A549 (cell line): Measurements from ENCODE around the gene KCTD19. TPM values are rescaled to one million over a fixed set of nuclear protein-coding genes. Genes with fewer than 3 reads are reported as not detected.

Experiments
- ATAC-seq, 2 experiments: fragments of 200-7000 bp in 1 of 2; fragments of >200 bp in 1 of 2; cut with Nextera tagmentation in 1 of 2; cut with Tn5 transposase in 1 of 2; 3 replicates each; pipeline versions ENCODE4 v1.8.0 to v1.9.1; 2018 to 2020; ENCODE audit warnings: mild to moderate bottlenecking in 1 of 2, moderate library complexity in 1 of 2
- CTCF ChIA-PET: fragments of 300-600 bp; sonication (Branson Sonifier 250); formaldehyde crosslinking; extraction: SDS; loops from one replicate; lab custom pipeline; 2021; ENCODE audit warnings: antibody characterized with exemption, inconsistent platforms; lab: Yijun Ruan, JAX
- POLR2A ChIA-PET: fragments of 350-600 bp; formaldehyde crosslinking; extraction: SDS; loops from one replicate; lab custom pipeline; 2021; ENCODE audit warnings: antibody characterized with exemption, inconsistent platforms; lab: Yijun Ruan, JAX
- DNase-seq, 2 experiments: peaks; one replicate each; pipeline versions ENCODE4 v3.0.0 to v3.0.0-alpha.2; 2011 to 2016; ENCODE audit warnings: low read depth in 1 of 2, low spot score in 1 of 2
- FAIRE-seq: peaks from 2 replicates; lab custom pipeline; 2011; peaks lifted over from hg19 to GRCh38; lab: Jason Lieb, UNC
- H3K27ac ChIP-seq, 2 experiments: fragments of >200 bp; sonication (Bioruptor Twin); formaldehyde crosslinking; 3 replicates each; pipeline ENCODE4 v1.5.1; 2016 to 2017
- H3K4me1 ChIP-seq: fragments of >200 bp; sonication (Bioruptor Twin); formaldehyde crosslinking; 3 replicates; pipeline ENCODE4 v1.6.1; 2016
- H3K4me2 ChIP-seq: fragments of >200 bp; sonication (Bioruptor Twin); formaldehyde crosslinking; 3 replicates; pipeline ENCODE4 v1.6.1; 2016
- H3K4me3 ChIP-seq: fragments of >200 bp; sonication (Bioruptor Twin); formaldehyde crosslinking; 3 replicates; pipeline ENCODE4 v1.5.1; 2016
- H3K9me3 ChIP-seq: fragments of >200 bp; sonication (Bioruptor Twin); formaldehyde crosslinking; 3 replicates; pipeline ENCODE4 v1.6.1; 2016
- CBX2 ChIP-seq: fragments of 200-600 bp; sonication (generic); IDR thresholded peaks from 2 replicates; pipeline ENCODE4 v1.6.1; 2016; ENCODE audit warnings: low read depth, mild to moderate bottlenecking, borderline replicate concordance
- CBX8 ChIP-seq: fragments of 200-600 bp; sonication (generic); IDR thresholded peaks from 2 replicates; pipeline ENCODE4 v1.6.1; 2016
- CHD2 ChIP-seq: fragments of 150-350 bp; IDR thresholded peaks from 2 replicates; pipeline ENCODE4 v1.6.1; 2014; ENCODE audit warnings: low read length; ENCODE audit not compliant: partially characterized antibody
- CHD4 ChIP-seq: fragments of 200-600 bp; sonication (generic); IDR thresholded peaks from 2 replicates; pipeline ENCODE4 v1.6.1; 2016; ENCODE audit warnings: antibody characterized with exemption, mild to moderate bottlenecking, borderline replicate concordance
- EHF ChIP-seq: fragments of 250-450 bp; sonication (Bioruptor Pico); IDR thresholded peaks from 2 replicates; pipeline ENCODE4 v1.5.0; 2020; ENCODE audit warnings: mild to moderate bottlenecking
- EHMT2 ChIP-seq: fragments of 200-600 bp; sonication (generic); IDR thresholded peaks from 2 replicates; pipeline ENCODE4 v1.6.1; 2016; ENCODE audit warnings: antibody characterized with exemption, low read depth, mild to moderate bottlenecking, moderate library complexity
- FOSL2 ChIP-seq, 2 experiments: fragments of 450-650 bp in 1 of 2; fragments of >200 bp in 1 of 2; sonication (Bioruptor Twin) in 1 of 2; formaldehyde crosslinking; IDR thresholded peaks; 2 replicates each; pipeline versions ENCODE4 v1.5.0 to v1.6.1; 2016 to 2020; ENCODE audit warnings: mild to moderate bottlenecking in 1 of 2, moderate library complexity in 1 of 2
- FOXS1 ChIP-seq: fragments of 250-450 bp; sonication (Bioruptor Pico); IDR thresholded peaks from 2 replicates; pipeline ENCODE4 v1.5.0; 2020; ENCODE audit warnings: mild to moderate bottlenecking, moderate library complexity
- GATA3 ChIP-seq: IDR thresholded peaks from 2 replicates; pipeline ENCODE4 v1.6.1; 2012; ENCODE audit warnings: borderline replicate concordance
- HDAC2 ChIP-seq: fragments of 200-600 bp; sonication (generic); IDR thresholded peaks from 2 replicates; pipeline ENCODE4 v1.6.1; 2016
- HOXA7 ChIP-seq: fragments of 250-450 bp; sonication (Bioruptor Pico); IDR thresholded peaks from 2 replicates; pipeline ENCODE4 v1.5.0; 2020; ENCODE audit warnings: mild to moderate bottlenecking, moderate library complexity
- HOXB13 ChIP-seq: fragments of 250-450 bp; sonication (Bioruptor Pico); IDR thresholded peaks from 2 replicates; pipeline ENCODE4 v1.5.0; 2020; ENCODE audit warnings: low read depth, mild to moderate bottlenecking, moderate library complexity
- KDM1A ChIP-seq: fragments of 200-600 bp; sonication (generic); IDR thresholded peaks from 2 replicates; pipeline ENCODE4 v1.6.1; 2016; ENCODE audit warnings: low read depth, mild to moderate bottlenecking
- MAFK ChIP-seq: fragments of 450-650 bp; IDR thresholded peaks from 2 replicates; pipeline ENCODE4 v1.6.1; 2014; ENCODE audit not compliant: partially characterized antibody
- MAZ ChIP-seq: fragments of 150-350 bp; IDR thresholded peaks from 2 replicates; pipeline ENCODE4 v1.6.1; 2014; ENCODE audit warnings: antibody characterized with exemption, low read depth, low read length, borderline replicate concordance
- MYC ChIP-seq: IDR thresholded peaks from 2 replicates; pipeline ENCODE4 v1.6.1; 2012; ENCODE audit warnings: mild to moderate bottlenecking, inconsistent platforms, low read length, improper control_type of control experiment, borderline replicate concordance
- NR3C1 ChIP-seq: fragments of >200 bp; sonication (Bioruptor Twin); formaldehyde crosslinking; IDR thresholded peaks from 3 replicates; pipeline ENCODE4 v1.6.1; 2017
- PHF8 ChIP-seq: fragments of 200-600 bp; sonication (generic); IDR thresholded peaks from 2 replicates; pipeline ENCODE4 v1.6.1; 2016; ENCODE audit warnings: low read depth, mild to moderate bottlenecking, antibody characterized with exemption, moderate library complexity, borderline replicate concordance
- POLR2A ChIP-seq: IDR thresholded peaks from 2 replicates; pipeline ENCODE4 v1.6.1; 2012; ENCODE audit warnings: mild to moderate bottlenecking, low read length
- RARB ChIP-seq: fragments of 250-450 bp; sonication (Bioruptor Pico); IDR thresholded peaks from 2 replicates; pipeline ENCODE4 v1.8.0; 2021; ENCODE audit warnings: mild to moderate bottlenecking, moderate library complexity
- RFX5 ChIP-seq: fragments of 450-650 bp; IDR thresholded peaks from 2 replicates; pipeline ENCODE4 v1.7.1; 2014; ENCODE audit warnings: antibody characterized with exemption, mild to moderate bottlenecking, moderate library complexity
- RNF2 ChIP-seq: fragments of 200-600 bp; sonication (generic); IDR thresholded peaks from 2 replicates; pipeline ENCODE4 v1.6.1; 2016; ENCODE audit warnings: low read depth, mild to moderate bottlenecking, antibody characterized with exemption, moderate library complexity, borderline replicate concordance
- SMC3 ChIP-seq: fragments of >200 bp; sonication (Bioruptor Twin); formaldehyde crosslinking; IDR thresholded peaks from 3 replicates; pipeline ENCODE4 v1.6.1; 2018; ENCODE audit warnings: inconsistent platforms
- TFCP2L1 ChIP-seq: fragments of 250-450 bp; sonication (Bioruptor Pico); IDR thresholded peaks from 2 replicates; pipeline ENCODE4 v1.5.0; 2021; ENCODE audit warnings: mild to moderate bottlenecking
- ZC3H11A ChIP-seq: fragments of 450-650 bp; IDR thresholded peaks from 2 replicates; pipeline ENCODE4 v1.6.1; 2014; ENCODE audit warnings: antibody characterized with exemption, mild to moderate bottlenecking
- ZFP36 ChIP-seq: fragments of 450-650 bp; IDR thresholded peaks from 2 replicates; pipeline ENCODE4 v1.6.1; 2014; ENCODE audit warnings: borderline replicate concordance; ENCODE audit not compliant: partially characterized antibody
- WGBS: methylation state at CpG from one replicate; pipeline ENCODE4 v1.1.6; 2017; ENCODE audit errors: missing lambda C conversion rate; 5-methylcytosine and 5-hydroxymethylcytosine counted together
- polyA plus RNA-seq, 4 experiments: library from polyadenylated mRNA; depleted of rRNA in 3 of 4; stranded (reverse); fragments of >200 nt; fragmentation: RNase III in 1 of 4; extraction: RNeasy Plus Mini Kit Qiagen cat#74134 plus additional on column Dnase treatment in 1 of 4; gene quantifications; 2 replicates in 3 of 4; 3 replicates in 1 of 4; pipeline ENCODE4 v1.2.3, GENCODE V29; 2011 to 2017
- TF ChIP-seq, protein P1 (sequence below): fragments of 200-600 bp; sonication (generic); IDR thresholded peaks from 2 replicates; pipeline ENCODE4 v1.6.1; 2016; ENCODE audit warnings: antibody characterized with exemption, mild to moderate bottlenecking, moderate library complexity
- TF ChIP-seq, protein P2 (sequence below): fragments of 250-450 bp; sonication (Bioruptor Pico); IDR thresholded peaks from 2 replicates; pipeline ENCODE4 v1.5.0; 2021; ENCODE audit warnings: mild to moderate bottlenecking, moderate library complexity, borderline replicate concordance
- TF ChIP-seq, protein P3 (sequence below): fragments of >200 bp; sonication (Bioruptor Twin); formaldehyde crosslinking; IDR thresholded peaks from 2 replicates; pipeline ENCODE4 v1.6.1; 2016
- TF ChIP-seq, protein P4 (sequence below): IDR thresholded peaks from 2 replicates; pipeline ENCODE4 v1.6.1; 2012
- TF ChIP-seq, protein P5 (sequence below): fragments of >200 bp; sonication (Bioruptor Twin); formaldehyde crosslinking; IDR thresholded peaks from 3 replicates; pipeline ENCODE4 v1.5.1; 2016
- TF ChIP-seq, protein P6 (sequence below): IDR thresholded peaks from 2 replicates; pipeline ENCODE4 v1.6.1; 2012

KCTD19 gene
- polyA plus RNA-seq, 2 of the 4 experiments (the other 2 are of a cell fraction), result 0.57 to 1.1 TPM

DNA sequence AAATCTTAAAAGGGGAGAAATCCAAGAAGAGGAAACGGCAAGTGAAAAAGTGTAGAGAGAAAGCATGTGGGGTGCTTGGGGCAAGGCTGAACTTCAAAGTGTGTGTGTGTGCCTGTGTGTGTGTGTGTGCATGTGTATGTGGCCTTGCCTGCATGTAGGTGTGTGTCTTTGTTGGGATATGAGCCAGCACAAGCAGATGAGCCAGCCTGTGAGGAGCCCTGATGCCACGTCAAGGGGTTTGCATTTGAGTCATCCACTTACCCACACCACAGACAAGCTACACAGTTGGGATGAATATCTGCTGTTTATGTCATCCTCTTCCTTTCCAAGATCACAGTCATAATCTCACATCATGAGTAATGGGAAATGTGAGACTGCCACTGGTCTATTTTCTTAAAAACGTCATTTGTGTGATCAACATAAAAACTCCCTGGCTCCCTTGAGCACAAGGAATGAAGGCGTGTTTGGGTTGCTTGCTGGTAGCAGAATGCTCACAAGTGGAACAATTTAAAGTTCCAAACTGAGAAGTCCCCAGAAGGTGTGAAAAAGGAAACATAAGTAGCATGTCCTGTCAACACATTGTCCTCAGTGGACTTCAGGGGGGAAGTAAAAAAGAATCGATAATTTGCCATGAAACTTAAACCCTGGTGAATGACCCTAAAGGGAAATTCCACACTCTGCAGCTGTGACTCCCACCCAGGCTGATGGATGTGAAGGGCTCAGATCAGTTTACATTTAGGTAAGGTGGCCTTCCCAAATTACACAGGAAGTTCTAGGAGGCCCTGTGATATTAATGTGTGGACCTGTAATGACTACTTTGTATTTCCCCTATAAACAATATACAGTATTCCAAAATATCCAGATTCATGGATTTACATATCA is 14.7 kb downstream of the KCTD19 start:
- POLR2A ChIA-PET, result interaction anchor here (1.4 kb wide), 1 partner anchor 28 kb away, joined by 4 read pairs; no protein-coding TSS in a partner anchor
- TF ChIP-seq RARB (CRISPR knock-in tag), result no peak
- no peak for TF ChIP-seq EHMT2
- TF ChIP-seq, protein P1, sequence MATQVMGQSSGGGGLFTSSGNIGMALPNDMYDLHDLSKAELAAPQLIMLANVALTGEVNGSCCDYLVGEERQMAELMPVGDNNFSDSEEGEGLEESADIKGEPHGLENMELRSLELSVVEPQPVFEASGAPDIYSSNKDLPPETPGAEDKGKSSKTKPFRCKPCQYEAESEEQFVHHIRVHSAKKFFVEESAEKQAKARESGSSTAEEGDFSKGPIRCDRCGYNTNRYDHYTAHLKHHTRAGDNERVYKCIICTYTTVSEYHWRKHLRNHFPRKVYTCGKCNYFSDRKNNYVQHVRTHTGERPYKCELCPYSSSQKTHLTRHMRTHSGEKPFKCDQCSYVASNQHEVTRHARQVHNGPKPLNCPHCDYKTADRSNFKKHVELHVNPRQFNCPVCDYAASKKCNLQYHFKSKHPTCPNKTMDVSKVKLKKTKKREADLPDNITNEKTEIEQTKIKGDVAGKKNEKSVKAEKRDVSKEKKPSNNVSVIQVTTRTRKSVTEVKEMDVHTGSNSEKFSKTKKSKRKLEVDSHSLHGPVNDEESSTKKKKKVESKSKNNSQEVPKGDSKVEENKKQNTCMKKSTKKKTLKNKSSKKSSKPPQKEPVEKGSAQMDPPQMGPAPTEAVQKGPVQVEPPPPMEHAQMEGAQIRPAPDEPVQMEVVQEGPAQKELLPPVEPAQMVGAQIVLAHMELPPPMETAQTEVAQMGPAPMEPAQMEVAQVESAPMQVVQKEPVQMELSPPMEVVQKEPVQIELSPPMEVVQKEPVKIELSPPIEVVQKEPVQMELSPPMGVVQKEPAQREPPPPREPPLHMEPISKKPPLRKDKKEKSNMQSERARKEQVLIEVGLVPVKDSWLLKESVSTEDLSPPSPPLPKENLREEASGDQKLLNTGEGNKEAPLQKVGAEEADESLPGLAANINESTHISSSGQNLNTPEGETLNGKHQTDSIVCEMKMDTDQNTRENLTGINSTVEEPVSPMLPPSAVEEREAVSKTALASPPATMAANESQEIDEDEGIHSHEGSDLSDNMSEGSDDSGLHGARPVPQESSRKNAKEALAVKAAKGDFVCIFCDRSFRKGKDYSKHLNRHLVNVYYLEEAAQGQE, result no peak
- TF ChIP-seq FOXS1 (CRISPR knock-in tag), result no peak
- TF ChIP-seq SMC3, result no peak
- TF ChIP-seq ZC3H11A, result no peak
- TF ChIP-seq MYC, result no peak; the same call in 1 of the 2 replicates
- TF ChIP-seq ZFP36, result no peak
- no peak for TF ChIP-seq RFX5
- no peak for TF ChIP-seq CHD4
- TF ChIP-seq, protein P2, sequence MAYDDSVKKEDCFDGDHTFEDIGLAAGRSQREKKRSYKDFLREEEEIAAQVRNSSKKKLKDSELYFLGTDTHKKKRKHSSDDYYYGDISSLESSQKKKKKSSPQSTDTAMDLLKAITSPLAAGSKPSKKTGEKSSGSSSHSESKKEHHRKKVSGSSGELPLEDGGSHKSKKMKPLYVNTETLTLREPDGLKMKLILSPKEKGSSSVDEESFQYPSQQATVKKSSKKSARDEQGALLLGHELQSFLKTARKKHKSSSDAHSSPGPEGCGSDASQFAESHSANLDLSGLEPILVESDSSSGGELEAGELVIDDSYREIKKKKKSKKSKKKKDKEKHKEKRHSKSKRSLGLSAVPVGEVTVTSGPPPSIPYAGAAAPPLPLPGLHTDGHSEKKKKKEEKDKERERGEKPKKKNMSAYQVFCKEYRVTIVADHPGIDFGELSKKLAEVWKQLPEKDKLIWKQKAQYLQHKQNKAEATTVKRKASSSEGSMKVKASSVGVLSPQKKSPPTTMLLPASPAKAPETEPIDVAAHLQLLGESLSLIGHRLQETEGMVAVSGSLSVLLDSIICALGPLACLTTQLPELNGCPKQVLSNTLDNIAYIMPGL (CRISPR knock-in tag), result no peak
- peak; percentile 37; the same call in 1 of the 2 replicates for TF ChIP-seq GATA3
- TF ChIP-seq, protein P3, sequence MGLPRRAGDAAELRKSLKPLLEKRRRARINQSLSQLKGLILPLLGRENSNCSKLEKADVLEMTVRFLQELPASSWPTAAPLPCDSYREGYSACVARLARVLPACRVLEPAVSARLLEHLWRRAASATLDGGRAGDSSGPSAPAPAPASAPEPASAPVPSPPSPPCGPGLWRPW, result no peak
- TF ChIP-seq MAFK, result peak; percentile 80
- no peak for TF ChIP-seq KDM1A
- TF ChIP-seq HOXB13, result no peak
- TF ChIP-seq CBX8, result no peak
- no peak for TF ChIP-seq HDAC2
- TF ChIP-seq, protein P4, sequence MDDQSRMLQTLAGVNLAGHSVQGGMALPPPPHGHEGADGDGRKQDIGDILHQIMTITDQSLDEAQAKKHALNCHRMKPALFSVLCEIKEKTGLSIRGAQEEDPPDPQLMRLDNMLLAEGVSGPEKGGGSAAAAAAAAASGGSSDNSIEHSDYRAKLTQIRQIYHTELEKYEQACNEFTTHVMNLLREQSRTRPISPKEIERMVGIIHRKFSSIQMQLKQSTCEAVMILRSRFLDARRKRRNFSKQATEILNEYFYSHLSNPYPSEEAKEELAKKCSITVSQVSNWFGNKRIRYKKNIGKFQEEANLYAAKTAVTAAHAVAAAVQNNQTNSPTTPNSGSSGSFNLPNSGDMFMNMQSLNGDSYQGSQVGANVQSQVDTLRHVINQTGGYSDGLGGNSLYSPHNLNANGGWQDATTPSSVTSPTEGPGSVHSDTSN, result no peak
- TF ChIP-seq HOXA7 (CRISPR knock-in tag), result no peak
- no peak for TF ChIP-seq PHF8
- no peak for TF ChIP-seq NR3C1
- TF ChIP-seq RNF2, result no peak
- TF ChIP-seq CHD2, result no peak
- TF ChIP-seq EHF (CRISPR knock-in tag), result no peak
- no peak for TF ChIP-seq TFCP2L1
- no peak for TF ChIP-seq POLR2A
- TF ChIP-seq, protein P5, sequence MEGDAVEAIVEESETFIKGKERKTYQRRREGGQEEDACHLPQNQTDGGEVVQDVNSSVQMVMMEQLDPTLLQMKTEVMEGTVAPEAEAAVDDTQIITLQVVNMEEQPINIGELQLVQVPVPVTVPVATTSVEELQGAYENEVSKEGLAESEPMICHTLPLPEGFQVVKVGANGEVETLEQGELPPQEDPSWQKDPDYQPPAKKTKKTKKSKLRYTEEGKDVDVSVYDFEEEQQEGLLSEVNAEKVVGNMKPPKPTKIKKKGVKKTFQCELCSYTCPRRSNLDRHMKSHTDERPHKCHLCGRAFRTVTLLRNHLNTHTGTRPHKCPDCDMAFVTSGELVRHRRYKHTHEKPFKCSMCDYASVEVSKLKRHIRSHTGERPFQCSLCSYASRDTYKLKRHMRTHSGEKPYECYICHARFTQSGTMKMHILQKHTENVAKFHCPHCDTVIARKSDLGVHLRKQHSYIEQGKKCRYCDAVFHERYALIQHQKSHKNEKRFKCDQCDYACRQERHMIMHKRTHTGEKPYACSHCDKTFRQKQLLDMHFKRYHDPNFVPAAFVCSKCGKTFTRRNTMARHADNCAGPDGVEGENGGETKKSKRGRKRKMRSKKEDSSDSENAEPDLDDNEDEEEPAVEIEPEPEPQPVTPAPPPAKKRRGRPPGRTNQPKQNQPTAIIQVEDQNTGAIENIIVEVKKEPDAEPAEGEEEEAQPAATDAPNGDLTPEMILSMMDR, result no peak
- no peak for TF ChIP-seq CBX2
- TF ChIP-seq, protein P6, sequence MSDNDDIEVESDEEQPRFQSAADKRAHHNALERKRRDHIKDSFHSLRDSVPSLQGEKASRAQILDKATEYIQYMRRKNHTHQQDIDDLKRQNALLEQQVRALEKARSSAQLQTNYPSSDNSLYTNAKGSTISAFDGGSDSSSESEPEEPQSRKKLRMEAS, result peak; percentile 50
- 0 out of 2 replicates have a peak, but pooled peaks have one; percentile 28 for TF ChIP-seq FOSL2 (IDR thresholded peaks at IDR 0.05)
- TF ChIP-seq FOSL2 (CRISPR knock-in tag; IDR thresholded peaks at IDR 0.05), result peak; percentile 85
- no peak for TF ChIP-seq MAZ

More for the DNA sequence above, 14.7 kb downstream of the KCTD19 start:
- H3K4me3 ChIP-seq, result no peak overlapping the region
- H3K4me2 ChIP-seq, result peak overlapping the region; percentile 49
- peaks cover 21% of the 10 kb centered on the region for H3K4me1 ChIP-seq
- peak; percentile 97 to 99 for ATAC-seq
- 26% methylated on average over 5 of the region's 5 CpGs for WGBS
- FAIRE-seq, result no peak
- CTCF ChIA-PET, result interaction anchor here (0.6 to 7.0 kb wide), 5 partner anchors 15 to 115 kb away, joined by 3 to 49 read pairs (median 3); partner anchors contain the start of genes KCTD19 and LRRC36
- peak; percentile 92 to 94 for DNase-seq
- no peaks in the 10 kb centered on the region for H3K9me3 ChIP-seq
- H3K27ac ChIP-seq, result peak overlapping the region; percentile 32 to 76; a peak in 5 of 6 replicates
